HEK293 (cell line): ENCODE results near the gene TCF15.
A peak's percentile ranks its signal among the peaks of the same experiment; 100 is the strongest.

ENCODE experiments used
- CTCF ChIA-PET: fragments of 350-600 bp; formaldehyde crosslinking; extraction: SDS; loops from one replicate; lab custom pipeline; 2021; ENCODE audit warnings: antibody characterized with exemption; lab: Yijun Ruan, JAX
- POLR2A ChIA-PET: fragments of 300-600 bp; formaldehyde crosslinking; extraction: SDS; loops from one replicate; lab custom pipeline; 2020; ENCODE audit warnings: antibody characterized with exemption, inconsistent platforms; lab: Yijun Ruan, JAX
- H3K27ac ChIP-seq: fragments of 200-500 bp; sonication (Bioruptor generic); 2 replicates; pipeline ENCODE4 v1.5.1; 2014; ENCODE audit warnings: low read depth, low read length, control low read depth, inconsistent platforms; ENCODE audit errors: extremely low read depth
- H3K36me3 ChIP-seq, 2 experiments: fragments of 200-500 bp in 1 of 2; sonication (Bioruptor generic) in 1 of 2; 1 replicate in 1 of 2; 2 replicates in 1 of 2; pipeline ENCODE4 v1.5.1; 2014 to 2017; ENCODE audit warnings: inconsistent platforms in 2 of 2, low read length in 2 of 2; ENCODE audit not compliant: control insufficient read depth in 2 of 2, insufficient read depth in 1 of 2
- H3K4me1 ChIP-seq: fragments of 200-500 bp; sonication (Bioruptor generic); 2 replicates; pipeline ENCODE4 v1.5.1; 2014; ENCODE audit warnings: mild to moderate bottlenecking, low read length, inconsistent platforms; ENCODE audit not compliant: control insufficient read depth, insufficient read depth
- H3K4me3 ChIP-seq: 2 replicates; pipeline ENCODE4 v1.5.1; 2011; ENCODE audit warnings: low read depth, mild to moderate bottlenecking, control low read depth, low read length, moderate library complexity
- H3K9me3 ChIP-seq: fragments of 200-500 bp; sonication (Bioruptor generic); 2 replicates; pipeline ENCODE4 v1.5.1; 2014; ENCODE audit warnings: low read depth, low read length, inconsistent platforms; ENCODE audit not compliant: control insufficient read depth, insufficient read depth
- CTCF ChIP-seq: fragments of 450-650 bp; formaldehyde crosslinking; IDR thresholded peaks from 2 replicates; pipeline ENCODE4 v1.5.1; 2016; ENCODE audit warnings: missing biosample characterization, missing genetic modification characterization
- EGR2 ChIP-seq: fragments of 450-650 bp; formaldehyde crosslinking; IDR thresholded peaks from 2 replicates; pipeline ENCODE4 v1.5.1; 2016; ENCODE audit warnings: low read depth, missing biosample characterization, missing genetic modification characterization
- GLI2 ChIP-seq: fragments of 450-650 bp; formaldehyde crosslinking; IDR thresholded peaks from 2 replicates; pipeline ENCODE4; 2017; ENCODE audit warnings: missing biosample characterization, missing genetic modification characterization, low read depth, borderline replicate concordance
- SP7 ChIP-seq: fragments of 450-650 bp; formaldehyde crosslinking; IDR thresholded peaks from 2 replicates; pipeline ENCODE4 v1.5.1; 2016; ENCODE audit warnings: missing biosample characterization, missing genetic modification characterization
- YY1 ChIP-seq: fragments of 450-650 bp; formaldehyde crosslinking; IDR thresholded peaks from 2 replicates; pipeline ENCODE4 v1.5.1; 2018; ENCODE audit warnings: missing biosample characterization, missing genetic modification characterization
- ZBTB7A ChIP-seq: fragments of 450-650 bp; formaldehyde crosslinking; IDR thresholded peaks from 2 replicates; pipeline ENCODE4 v1.5.1; 2016; ENCODE audit warnings: low read depth, missing biosample characterization, missing genetic modification characterization
- ZFHX2 ChIP-seq: fragments of 450-650 bp; formaldehyde crosslinking; conservative IDR thresholded peaks from 2 replicates; pipeline ENCODE4 v1.5.1; 2016; ENCODE audit warnings: missing biosample characterization, missing genetic modification characterization
- ZFP41 ChIP-seq: fragments of 450-650 bp; formaldehyde crosslinking; IDR thresholded peaks from 2 replicates; pipeline ENCODE4 v1.5.1; 2016; ENCODE audit warnings: missing biosample characterization, missing genetic modification characterization, borderline replicate concordance
- ZNF10 ChIP-seq: fragments of 450-650 bp; formaldehyde crosslinking; IDR thresholded peaks from 2 replicates; pipeline ENCODE4 v1.5.1; 2017; ENCODE audit warnings: missing biosample characterization, missing genetic modification characterization
- ZNF140 ChIP-seq: fragments of 450-650 bp; formaldehyde crosslinking; IDR thresholded peaks from 2 replicates; pipeline ENCODE4 v1.5.1; 2016; ENCODE audit warnings: missing biosample characterization, missing genetic modification characterization
- ZNF211 ChIP-seq: fragments of 450-650 bp; formaldehyde crosslinking; IDR thresholded peaks from 2 replicates; pipeline ENCODE4 v1.5.1; 2016; ENCODE audit warnings: low read depth, missing biosample characterization, missing genetic modification characterization
- ZNF354C ChIP-seq: fragments of 450-650 bp; formaldehyde crosslinking; IDR thresholded peaks from 2 replicates; pipeline ENCODE4 v1.5.1; 2016; ENCODE audit warnings: missing biosample characterization, missing genetic modification characterization, low read depth, borderline replicate concordance
- ZNF660 ChIP-seq: fragments of 450-650 bp; IDR thresholded peaks from 2 replicates; pipeline ENCODE4 v1.5.1; 2018; ENCODE audit warnings: missing biosample characterization, mild to moderate bottlenecking, missing genetic modification characterization
- ZNF830 ChIP-seq: fragments of 450-650 bp; IDR thresholded peaks from 2 replicates; pipeline ENCODE4 v1.5.0; 2018; ENCODE audit warnings: missing biosample characterization, missing genetic modification characterization, low read depth, mild to moderate bottlenecking, moderate library complexity
- ZNF837 ChIP-seq: fragments of 450-650 bp; formaldehyde crosslinking; IDR thresholded peaks from 2 replicates; pipeline ENCODE4 v1.5.1; 2016; ENCODE audit warnings: missing biosample characterization, missing genetic modification characterization
- ZSCAN23 ChIP-seq: fragments of 450-650 bp; formaldehyde crosslinking; IDR thresholded peaks from 2 replicates; pipeline ENCODE4 v1.5.1; 2016; ENCODE audit warnings: missing biosample characterization, missing genetic modification characterization
- ZSCAN4 ChIP-seq: fragments of 450-650 bp; formaldehyde crosslinking; IDR thresholded peaks from 2 replicates; pipeline ENCODE4 v1.5.1; 2017; ENCODE audit warnings: missing biosample characterization, missing genetic modification characterization
- TF ChIP-seq, protein P1 (sequence below): fragments of 450-650 bp; formaldehyde crosslinking; IDR thresholded peaks from 2 replicates; pipeline ENCODE4 v1.5.1; 2016; ENCODE audit warnings: missing biosample characterization, missing genetic modification characterization

The TCF15 gene

DNA sequence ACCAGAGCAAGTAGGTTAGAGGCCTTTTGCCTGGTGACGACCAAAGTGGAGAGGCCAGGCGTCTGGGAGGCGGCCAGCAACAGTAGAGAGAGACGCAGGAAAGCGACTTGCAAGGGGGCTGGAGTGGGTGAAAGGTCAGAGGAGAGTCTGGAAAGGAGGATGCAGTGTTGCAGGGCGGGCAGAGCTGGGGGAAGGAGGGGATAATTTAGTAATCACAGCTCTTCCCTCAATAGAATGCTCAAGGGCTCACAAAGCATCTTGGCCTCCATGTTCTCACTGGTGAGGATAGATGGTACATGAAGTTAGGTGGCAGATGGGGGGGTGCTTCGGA, 25.2 kb downstream of the TCF15 start:
- TF ChIP-seq ZNF354C (no peak), ZSCAN4 (tag by site-specific recombination) (no peak), SP7 (tag by site-specific recombination) (no peak)
- Histone ChIP-seq H3K36me3 (no peaks in the 10 kb centered on the region), H3K4me3 (no peak overlapping the region), H3K9me3 (no peaks in the 10 kb centered on the region), H3K27ac (no peak overlapping the region), H3K4me1 (no peaks in the 10 kb centered on the region)
- CTCF ChIA-PET: interaction anchor here (2.4 kb wide), 1 partner anchor 61 kb away, joined by 9 read pairs; no protein-coding TSS in a partner anchor
- POLR2A ChIA-PET: no interaction called here

- TF ChIP-seq ZFHX2 (peak; percentile 37), ZNF10 (tag by site-specific recombination) (no peak), ZNF837 (no peak), ZFP41 (tag by site-specific recombination) (no peak), ZBTB7A (no peak), GLI2 (tag by site-specific recombination) (no peak), EGR2 (tag by site-specific recombination) (peak; percentile 72; the same call in 1 of the 2 replicates), ZNF211 (tag by site-specific recombination) (no peak), CTCF (tag by site-specific recombination) (no peak), ZNF140 (tag by site-specific recombination) (no peak), ZNF660 (no peak), YY1 (tag by site-specific recombination) (no peak), ZNF830 (tag by site-specific recombination) (no peak), ZSCAN23 (tag by site-specific recombination) (no peak)
- TF ChIP-seq, protein P1, sequence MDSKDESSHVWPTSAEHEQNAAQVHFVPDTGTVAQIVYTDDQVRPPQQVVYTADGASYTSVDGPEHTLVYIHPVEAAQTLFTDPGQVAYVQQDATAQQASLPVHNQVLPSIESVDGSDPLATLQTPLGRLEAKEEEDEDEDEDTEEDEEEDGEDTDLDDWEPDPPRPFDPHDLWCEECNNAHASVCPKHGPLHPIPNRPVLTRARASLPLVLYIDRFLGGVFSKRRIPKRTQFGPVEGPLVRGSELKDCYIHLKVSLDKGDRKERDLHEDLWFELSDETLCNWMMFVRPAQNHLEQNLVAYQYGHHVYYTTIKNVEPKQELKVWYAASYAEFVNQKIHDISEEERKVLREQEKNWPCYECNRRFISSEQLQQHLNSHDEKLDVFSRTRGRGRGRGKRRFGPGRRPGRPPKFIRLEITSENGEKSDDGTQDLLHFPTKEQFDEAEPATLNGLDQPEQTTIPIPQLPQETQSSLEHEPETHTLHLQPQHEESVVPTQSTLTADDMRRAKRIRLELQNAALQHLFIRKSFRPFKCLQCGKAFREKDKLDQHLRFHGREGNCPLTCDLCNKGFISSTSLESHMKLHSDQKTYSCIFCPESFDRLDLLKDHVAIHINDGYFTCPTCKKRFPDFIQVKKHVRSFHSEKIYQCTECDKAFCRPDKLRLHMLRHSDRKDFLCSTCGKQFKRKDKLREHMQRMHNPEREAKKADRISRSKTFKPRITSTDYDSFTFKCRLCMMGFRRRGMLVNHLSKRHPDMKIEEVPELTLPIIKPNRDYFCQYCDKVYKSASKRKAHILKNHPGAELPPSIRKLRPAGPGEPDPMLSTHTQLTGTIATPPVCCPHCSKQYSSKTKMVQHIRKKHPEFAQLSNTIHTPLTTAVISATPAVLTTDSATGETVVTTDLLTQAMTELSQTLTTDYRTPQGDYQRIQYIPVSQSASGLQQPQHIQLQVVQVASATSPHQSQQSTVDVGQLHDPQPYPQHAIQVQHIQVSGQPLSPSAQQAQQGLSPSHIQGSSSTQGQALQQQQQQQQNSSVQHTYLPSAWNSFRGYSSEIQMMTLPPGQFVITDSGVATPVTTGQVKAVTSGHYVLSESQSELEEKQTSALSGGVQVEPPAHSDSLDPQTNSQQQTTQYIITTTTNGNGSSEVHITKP (tag by site-specific recombination): no peak
- H3K9me3 ChIP-seq: no peaks in the 10 kb centered on the region
- no peaks in the 10 kb centered on the region for H3K4me1 ChIP-seq
- H3K4me3 ChIP-seq: no peak overlapping the region
- ChIA-PET CTCF (interaction anchor here (1.0 to 2.4 kb wide), 3 partner anchors 22 to 83 kb away, joined by 3 to 9 read pairs (median 3); no protein-coding TSS in a partner anchor), POLR2A (no interaction called here)
- H3K27ac ChIP-seq: no peak overlapping the region
- H3K36me3 ChIP-seq: no peaks in the 10 kb centered on the region
Observed at GRCh38 chr20:584161-584970, 25.7 kb downstream of the TCF15 start.
